K562 (cell line): ENCODE results near the gene TOGARAM2. TPM values are rescaled to one million over a fixed set of nuclear protein-coding genes. Genes with fewer than 3 reads are reported as not detected.

Source experiments
- ATAC-seq: fragments of 200-7000 bp; cut with Tn5 transposase; 3 replicates; pipeline ENCODE4 v1.9.1; 2020; ENCODE audit warnings: moderate library complexity
- BruUV-seq: library from RNA; stranded (reverse); fragments of 400-500 nt; replicated peaks from 2 replicates; lab custom pipeline; 2021; lab: Mats Ljungman, UMichigan
- CTCF ChIA-PET: fragments of 300-600 bp; formaldehyde crosslinking; extraction: SDS; loops from one replicate; lab custom pipeline; 2021; ENCODE audit warnings: low intra/inter-chr PET ratio; lab: Yijun Ruan, JAX
- POLR2A ChIA-PET: fragments of 300-600, 350-650 bp; sonication (Branson Sonifier 250); formaldehyde crosslinking; extraction: SDS; loops from one replicate; lab custom pipeline; 2021; ENCODE audit warnings: antibody characterized with exemption, inconsistent platforms; lab: Yijun Ruan, JAX
- DNase-seq, 4 experiments: peaks; one replicate each; pipeline versions ENCODE4 v3.0.0 to v3.0.0-alpha.2; 2011 to 2018; ENCODE audit warnings: low spot score in 3 of 4, mixed read lengths in 3 of 4; ENCODE audit errors: extremely low read depth in 1 of 4
- FAIRE-seq: peaks from 2 replicates; lab custom pipeline; 2011; peaks lifted over from hg19 to GRCh38; lab: Jason Lieb, UNC
- H2AFZ ChIP-seq: 2 replicates; pipeline ENCODE4 v1.6.0; 2011; ENCODE audit warnings: low read depth, low read length, control low read depth, inconsistent platforms
- H3K27ac ChIP-seq: fragments of 200-600 bp; 3 replicates; pipeline ENCODE4 v1.8.0; 2011; ENCODE audit warnings: low read depth, mild to moderate bottlenecking, control low read depth, inconsistent platforms, low read length, moderate library complexity, mixed read lengths; ENCODE audit errors: extremely low read depth
- H3K27me3 ChIP-seq, 2 experiments: fragments of 300-600 bp in 1 of 2; 2 replicates in 1 of 2; 3 replicates in 1 of 2; pipeline versions ENCODE4 v1.6.0 to v1.8.0; 2011; ENCODE audit warnings: inconsistent platforms in 2 of 2, low read length in 2 of 2, mild to moderate bottlenecking in 1 of 2, mixed read lengths in 1 of 2, moderate library complexity in 1 of 2; ENCODE audit not compliant: control insufficient read depth in 2 of 2, insufficient read depth in 2 of 2
- H3K36me3 ChIP-seq: fragments of 300-600 bp; 3 replicates; pipeline ENCODE4 v1.8.0; 2011; ENCODE audit warnings: mild to moderate bottlenecking, low read length, inconsistent platforms; ENCODE audit not compliant: control insufficient read depth, insufficient read depth
- H3K4me1 ChIP-seq, 2 experiments: fragments of 200-600 bp in 1 of 2; replicated peaks in 1 of 2; 2 replicates in 1 of 2; 3 replicates in 1 of 2; pipeline versions ENCODE4 v1.5.1 to v1.8.0; 2011; ENCODE audit warnings: inconsistent platforms in 2 of 2, low read length in 2 of 2, mild to moderate bottlenecking in 1 of 2, mixed read lengths in 1 of 2, moderate library complexity in 1 of 2; ENCODE audit not compliant: control insufficient read depth in 2 of 2, insufficient read depth in 2 of 2
- H3K4me2 ChIP-seq: 2 replicates; pipeline ENCODE4 v1.6.1; 2011; ENCODE audit warnings: low read length, control low read depth, inconsistent platforms, mixed read lengths; ENCODE audit not compliant: insufficient read depth
- H3K4me3 ChIP-seq: fragments of 200-600 bp; sonication (generic), shearing (Covaris generic); 2 replicates; pipeline ENCODE4 v1.5.1; 2016; ENCODE audit warnings: control low read depth, inconsistent platforms
- H3K79me2 ChIP-seq: fragments of 200-600 bp; 3 replicates; pipeline ENCODE4 v1.8.0; 2011; ENCODE audit warnings: low read length, inconsistent platforms; ENCODE audit not compliant: control insufficient read depth, insufficient read depth
- H3K9ac ChIP-seq, 2 experiments: 2 replicates each; pipeline versions ENCODE4 v1.6.0 to v1.6.1; 2011; ENCODE audit warnings: low read depth in 2 of 2, low read length in 2 of 2, control low read depth in 1 of 2, inconsistent platforms in 1 of 2, mild to moderate bottlenecking in 1 of 2, mixed read lengths in 1 of 2; ENCODE audit not compliant: insufficient read depth in 1 of 2
- H3K9me1 ChIP-seq: one replicate; pipeline ENCODE4 v1.6.0; 2011; ENCODE audit warnings: inconsistent platforms, mild to moderate bottlenecking, low read length, moderate library complexity; ENCODE audit not compliant: control insufficient read depth, insufficient read depth
- H3K9me3 ChIP-seq: replicated peaks from 2 replicates; pipeline ENCODE4 v1.5.1; 2011; ENCODE audit warnings: low read depth, low read length, inconsistent platforms; ENCODE audit not compliant: control insufficient read depth, insufficient read depth
- H4K20me1 ChIP-seq: replicated peaks from 2 replicates; pipeline ENCODE4 v1.6.1; 2011; ENCODE audit warnings: low read length, inconsistent platforms, mixed read lengths; ENCODE audit not compliant: control insufficient read depth, insufficient read depth
- BRD4 ChIP-seq: fragments of 200-600 bp; sonication (generic); IDR thresholded peaks from 2 replicates; pipeline ENCODE4 v1.6.1; 2017; ENCODE audit warnings: inconsistent platforms
- CEBPZ ChIP-seq: fragments of 150-350 bp; IDR thresholded peaks from 2 replicates; pipeline ENCODE4 v1.6.1; 2014; ENCODE audit warnings: low read depth, mild to moderate bottlenecking, low read length, borderline replicate concordance
- HNRNPL ChIP-seq: fragments of 200-400 bp; formaldehyde crosslinking; IDR thresholded peaks from 2 replicates; pipeline ENCODE4 v1.6.1; 2017; ENCODE audit warnings: low read depth, mild to moderate bottlenecking, low read length
- MYNN ChIP-seq, 2 experiments: sonication (generic); formaldehyde crosslinking in 1 of 2; IDR thresholded peaks; 2 replicates each; pipeline versions ENCODE4 v1.5.0 to v1.6.1; 2016 to 2020; ENCODE audit warnings: antibody characterized with exemption in 1 of 2, missing genetic modification reagents in 1 of 2
- PHF21A ChIP-seq: fragments of 450-650 bp; IDR thresholded peaks from 2 replicates; pipeline ENCODE4 v1.6.1; 2017; ENCODE audit warnings: low read depth, borderline replicate concordance
- RFX1 ChIP-seq: fragments of 450-650 bp; IDR thresholded peaks from 2 replicates; pipeline ENCODE4 v1.6.1; 2016; ENCODE audit warnings: mild to moderate bottlenecking, moderate library complexity
- TRIM24 ChIP-seq, 2 experiments: fragments of 450-650 bp; IDR thresholded peaks; 2 replicates each; pipeline ENCODE4 v1.6.1; 2016
- ZNF239 ChIP-seq: fragments of 250-450 bp; sonication (Bioruptor Pico); IDR thresholded peaks from 2 replicates; pipeline ENCODE4 v1.4.0; 2020; ENCODE audit warnings: mild to moderate bottlenecking
- WGBS: fragments of 100-300 bp; shearing (Covaris generic); methylation state at CpG from one replicate; pipeline ENCODE4 v1.1.6; 2016; ENCODE audit warnings: low coverage, mixed read lengths; ENCODE audit not compliant: insufficient coverage; ENCODE audit errors: missing lambda C conversion rate; 5-methylcytosine and 5-hydroxymethylcytosine counted together
- in situ Hi-C: fragments of 300-500 bp; cut with MboI; formaldehyde crosslinking; loops from 4 replicates; pipeline ENCODE4 v1.15.0; 2018; ENCODE audit warnings: inconsistent platforms, mixed read lengths
- intact Hi-C: fragments of 100-400 bp; cut with micrococcal nuclease; formaldehyde crosslinking; loops from 2 replicates; pipeline ENCODE4 v1.14.2; 2022
- polyA plus RNA-seq, 8 experiments: library from polyadenylated mRNA; depleted of rRNA in 4 of 8; stranded (reverse) in 5 of 8; unstranded in 3 of 8; fragments of >200 nt; fragmentation: Nextera tagmentation in 2 of 8; fragmentation: Illumina TruSeq in 1 of 8; extraction: Ambion mirVana in 2 of 8; extraction: Trizol in 1 of 8; gene quantifications; 2 replicates each; pipeline versions ENCODE4 v1.2.1 to v1.2.3, GENCODE V29; 2011 to 2014; ENCODE audit warnings: inconsistent platforms in 1 of 8, missing spikeins in 1 of 8
- total RNA-seq, 7 experiments: library from RNA; depleted of rRNA in 6 of 7; stranded (reverse); fragments of >200 nt in 6 of 7; fragmentation: Illumina TruSeq in 2 of 7; extraction: Trizol in 2 of 7; gene quantifications; 2 replicates each; pipeline versions ENCODE4 v1.2.1 to v1.2.3, GENCODE V29; 2011 to 2021; ENCODE audit warnings: low replicate concordance in 1 of 7
- TF ChIP-seq, protein P1 (sequence below): fragments of 450-650 bp; IDR thresholded peaks from 2 replicates; pipeline ENCODE4 v1.6.1; 2016; ENCODE audit warnings: antibody characterized with exemption
- TF ChIP-seq, protein P2 (sequence below): sonication (generic); formaldehyde crosslinking; IDR thresholded peaks from 2 replicates; pipeline ENCODE4 v1.4.0; 2020; ENCODE audit warnings: mild to moderate bottlenecking, missing genetic modification reagents

TOGARAM2 gene
- total and polyA plus RNA-seq, 9 of the 15 experiments (the other 6 are each of a cell fraction or from before 2014, with no cell fraction given) = not detected

DNA sequence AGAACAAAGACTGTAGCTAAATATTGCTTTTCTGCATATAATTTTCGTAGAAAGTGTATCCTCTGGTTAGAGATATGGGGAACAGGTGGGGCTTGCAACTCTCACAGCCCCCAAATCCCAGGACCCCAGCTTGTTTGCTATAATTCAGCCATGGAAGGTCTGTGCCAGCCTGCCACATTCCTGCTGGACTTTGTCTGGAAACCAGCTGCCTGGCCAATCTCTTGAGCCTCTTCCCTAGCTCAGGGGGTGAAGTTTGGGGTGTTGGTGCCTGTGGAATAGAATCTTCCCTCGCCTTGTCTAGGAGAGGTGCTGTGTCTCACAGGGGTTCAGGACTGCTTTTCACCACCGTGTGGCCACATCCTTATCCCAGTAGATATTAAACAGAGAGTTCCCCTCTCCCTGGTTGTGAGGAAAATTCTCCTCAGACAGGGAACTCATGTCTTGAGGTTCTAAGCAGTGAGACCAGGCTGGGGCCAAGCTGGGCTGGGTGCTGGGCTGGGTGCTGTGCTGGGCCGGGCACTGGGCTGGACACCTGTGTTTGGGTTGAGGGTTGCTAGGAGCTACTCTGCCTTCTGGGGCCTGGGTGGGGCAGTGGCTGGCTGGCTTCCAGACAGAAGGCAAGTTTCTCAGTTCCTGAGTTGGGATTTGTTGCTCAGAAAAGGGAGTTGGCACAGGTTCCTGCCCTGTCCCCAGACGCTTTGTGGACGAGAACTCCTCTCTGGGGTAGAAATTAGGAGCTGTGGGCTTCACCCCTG is 12.3 kb downstream of the TOGARAM2 start:
- peaks cover 8% of the 10 kb centered on the region; the same call in 1 of the 2 replicates for H4K20me1 ChIP-seq
- BruUV-seq = no TSS peak
- FAIRE-seq (no peak), DNase-seq (no peak), ATAC-seq (no peak)
- H2AFZ ChIP-seq = no peak overlapping the region
- ChIA-PET CTCF (no interaction called here), POLR2A (no interaction called here)
- no peak overlapping the region for H3K9ac ChIP-seq
- intact Hi-C loops (no loop called here), in situ Hi-C loops (no loop called here)
- H3K79me2 ChIP-seq = no peaks in the 10 kb centered on the region
- H3K4me1 ChIP-seq = no peaks in the 10 kb centered on the region; a peak in 1 of 5 replicates
- 2% methylated on average over 6 of the region's 6 CpGs for WGBS
- H3K9me3 ChIP-seq = no peaks in the 10 kb centered on the region
- H3K4me2 ChIP-seq = no peak overlapping the region
- H3K4me3 ChIP-seq = no peak overlapping the region
- H3K27ac ChIP-seq = no peak overlapping the region
- H3K36me3 ChIP-seq = no peaks in the 10 kb centered on the region
- H3K27me3 ChIP-seq = peaks cover 33 to 79% of the 10 kb centered on the region in 2 experiments
- H3K9me1 ChIP-seq = peaks cover 3% of the 10 kb centered on the region
- no peak for TF ChIP-seq CEBPZ
- TF ChIP-seq BRD4 = no peak
- TF ChIP-seq, protein P1, sequence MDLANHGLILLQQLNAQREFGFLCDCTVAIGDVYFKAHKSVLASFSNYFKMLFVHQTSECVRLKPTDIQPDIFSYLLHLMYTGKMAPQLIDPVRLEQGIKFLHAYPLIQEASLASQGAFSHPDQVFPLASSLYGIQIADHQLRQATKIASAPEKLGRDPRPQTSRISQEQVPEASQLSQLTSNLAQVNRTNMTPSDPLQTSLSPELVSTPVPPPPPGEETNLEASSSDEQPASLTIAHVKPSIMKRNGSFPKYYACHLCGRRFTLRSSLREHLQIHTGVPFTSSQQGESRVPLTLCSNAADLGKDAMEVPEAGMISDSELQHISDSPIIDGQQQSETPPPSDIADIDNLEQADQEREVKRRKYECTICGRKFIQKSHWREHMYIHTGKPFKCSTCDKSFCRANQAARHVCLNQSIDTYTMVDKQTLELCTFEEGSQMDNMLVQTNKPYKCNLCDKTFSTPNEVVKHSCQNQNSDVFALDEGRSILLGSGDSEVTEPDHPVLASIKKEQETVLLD = no peak
- no peak for TF ChIP-seq PHF21A
- TF ChIP-seq MYNN (IDR thresholded peaks at IDR 0.05) = no peak
- TF ChIP-seq MYNN (CRISPR knock-in tag; IDR thresholded peaks at IDR 0.05) = no peak
- TF ChIP-seq RFX1 = no peak
- TF ChIP-seq, protein P2, sequence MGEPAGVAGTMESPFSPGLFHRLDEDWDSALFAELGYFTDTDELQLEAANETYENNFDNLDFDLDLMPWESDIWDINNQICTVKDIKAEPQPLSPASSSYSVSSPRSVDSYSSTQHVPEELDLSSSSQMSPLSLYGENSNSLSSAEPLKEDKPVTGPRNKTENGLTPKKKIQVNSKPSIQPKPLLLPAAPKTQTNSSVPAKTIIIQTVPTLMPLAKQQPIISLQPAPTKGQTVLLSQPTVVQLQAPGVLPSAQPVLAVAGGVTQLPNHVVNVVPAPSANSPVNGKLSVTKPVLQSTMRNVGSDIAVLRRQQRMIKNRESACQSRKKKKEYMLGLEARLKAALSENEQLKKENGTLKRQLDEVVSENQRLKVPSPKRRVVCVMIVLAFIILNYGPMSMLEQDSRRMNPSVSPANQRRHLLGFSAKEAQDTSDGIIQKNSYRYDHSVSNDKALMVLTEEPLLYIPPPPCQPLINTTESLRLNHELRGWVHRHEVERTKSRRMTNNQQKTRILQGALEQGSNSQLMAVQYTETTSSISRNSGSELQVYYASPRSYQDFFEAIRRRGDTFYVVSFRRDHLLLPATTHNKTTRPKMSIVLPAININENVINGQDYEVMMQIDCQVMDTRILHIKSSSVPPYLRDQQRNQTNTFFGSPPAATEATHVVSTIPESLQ (CRISPR knock-in tag) = no peak
- no peak for TF ChIP-seq TRIM24 (IDR thresholded peaks at IDR 0.05)
- TF ChIP-seq ZNF239 (CRISPR knock-in tag) = no peak
- TF ChIP-seq HNRNPL = no peak
